Measurements from ENCODE around the gene SCT. TPM values are rescaled to one million over a fixed set of nuclear protein-coding genes. Genes with fewer than 3 reads are reported as not detected.

Gene SCT
- total and polyA plus RNA-seq, 2 of the 8 experiments (the other 6 are each of a cell fraction or from before 2014, with no cell fraction given): 1.7 to 2.0 TPM

GRCh38 chr11:653837-654236 lies 26.9 kb upstream of the SCT start:
- Histone ChIP-seq H4K5ac (ENCODE audit: insufficient read length, low read depth, low read length) (no peak overlapping the region), H2BK120ac (replicated peaks; ENCODE audit: low read depth, low read length) (no peak overlapping the region), H3K23me2 (ENCODE audit: low read depth, low read length) (no peaks in the 10 kb centered on the region), H2AK5ac (ENCODE audit: low read depth, low read length) (no peak overlapping the region), H2AFZ (ENCODE audit: low read length) (no peak overlapping the region), H3K23ac (ENCODE audit: insufficient read length) (no peak overlapping the region), H3K4ac (replicated peaks; ENCODE audit: insufficient read length, low read depth, low read length) (no peak overlapping the region), H3K4me1 (replicated peaks in 1 of 4; ENCODE audit: control insufficient read depth in 3 of 4, insufficient read depth in 4 of 4, low read length in 3 of 4) (no peaks in the 10 kb centered on the region), H2BK5ac (ENCODE audit: low read depth, low read length) (no peak overlapping the region), H2BK15ac (ENCODE audit: low read length) (no peak overlapping the region), H3K9ac (replicated peaks in 1 of 4; ENCODE audit: extremely low read depth in 1 of 4, low read depth in 3 of 4, low read length in 3 of 4) (no peak overlapping the region), H3K56ac (replicated peaks; ENCODE audit: insufficient read length, low read depth, low read length) (no peak overlapping the region), H2BK20ac (ENCODE audit: low read length) (no peak overlapping the region), H3K18ac (ENCODE audit: extremely low read depth, low read length) (no peak overlapping the region), H3K4me2 (ENCODE audit: insufficient read depth in 1 of 2, low read depth in 2 of 2, low read length in 2 of 2) (no peak overlapping the region), H3K27me3 (replicated peaks in 1 of 4; ENCODE audit: control insufficient read depth in 3 of 4, extremely low read depth in 1 of 4, insufficient read depth in 3 of 4, low read length in 3 of 4) (no peaks in the 10 kb centered on the region), H4K8ac (ENCODE audit: extremely low read depth, insufficient read depth, low read length) (0 out of 2 replicates have a peak overlapping the region, but pooled peaks have one; percentile 11), H2BK12ac (ENCODE audit: low read depth, low read length) (no peak overlapping the region), H3K27ac (ENCODE audit: low read depth, low read length) (no peak overlapping the region), H4K20me1 (replicated peaks in 1 of 2; ENCODE audit: control insufficient read depth in 1 of 2, insufficient read depth in 2 of 2, low read length in 2 of 2) (no peaks in the 10 kb centered on the region), H3K79me1 (ENCODE audit: low read depth, low read length) (no peaks in the 10 kb centered on the region), H4K91ac (replicated peaks; ENCODE audit: insufficient read length, low read length) (no peak overlapping the region), H3K79me2 (ENCODE audit: control insufficient read depth in 1 of 2, insufficient read depth in 2 of 2, low read length in 2 of 2) (no peaks in the 10 kb centered on the region), H3K9me3 (ENCODE audit: insufficient read depth in 2 of 2, low read depth in 1 of 2, low read length in 1 of 2) (no peaks in the 10 kb centered on the region), H3K14ac (ENCODE audit: insufficient read length) (no peak overlapping the region), H3K4me3 (ENCODE audit: extremely low read depth in 1 of 4, insufficient read depth in 2 of 4, low read depth in 3 of 4, low read length in 4 of 4) (no peak overlapping the region), H3K36me3 (ENCODE audit: control insufficient read depth in 2 of 4, insufficient read depth in 4 of 4, low read length in 3 of 4) (peaks cover 0 to 18% (median 6%) of the 10 kb centered on the region in 4 experiments; a peak in 6 of 8 replicates)
- ChIA-PET CTCF (ENCODE audit: partially characterized antibody) (interaction anchor here (0.8 to 1.9 kb wide), 3 partner anchors 21 to 73 kb away, joined by 3 to 5 read pairs (median 4); no protein-coding TSS in a partner anchor), POLR2A (ENCODE audit: partially characterized antibody) (interaction anchor here (4.0 kb wide), 1 partner anchor 7 kb away, joined by 19 read pairs; no protein-coding TSS in a partner anchor)
- 91% methylated on average over 12 of the region's 15 CpGs; no CpG with 5 or more reads in 1 of the 2 experiments for WGBS, 2 experiments (ENCODE audit: extremely low coverage in 1 of 2, insufficient coverage in 1 of 2, insufficient read length in 1 of 2, insufficient replicate concordance in 2 of 2, low coverage in 1 of 2, low lambda C conversion rate in 2 of 2, missing lambda C conversion rate in 1 of 2)
- DNase-seq (ENCODE audit: low read depth in 1 of 2, low spot score in 2 of 2): no peak
- no peak for TF ChIP-seq SIN3A (conservative IDR thresholded peaks at IDR 0.05 in 1 of 2, IDR thresholded peaks at IDR 0.05 in 1 of 2; ENCODE audit: low read depth in 1 of 2, low read length in 2 of 2)
- TF ChIP-seq JUN (IDR thresholded peaks at IDR 0.05; ENCODE audit: low read depth, low read length): no peak
- TF ChIP-seq TEAD4 (IDR thresholded peaks at IDR 0.05; ENCODE audit: low read depth, low read length): no peak
- no peak for TF ChIP-seq NANOG (IDR thresholded peaks at IDR 0.05; ENCODE audit: insufficient read depth, low read depth, low read length, poor library complexity, severe bottlenecking)
- no peak for FAIRE-seq
